Dermis microvascular lymphatic vessel endothelial cell (primary cell): Measurements from ENCODE around the gene ANO3. TPM values are rescaled to one million over a fixed set of nuclear protein-coding genes. Genes with fewer than 3 reads are reported as not detected.

ENCODE experiments used
- DNase-seq, 2 donors: peaks; one replicate each; pipeline versions ENCODE4 v3.0.0 to v3.0.0-alpha.2; 2010; ENCODE audit warnings: low read depth in 2 of 2
- total RNA-seq: library from RNA; depleted of rRNA; stranded (reverse); fragments of >200 nt; gene quantifications from 2 replicates; pipeline ENCODE4 v1.2.1, GENCODE V29; 2014

ANO3 gene
- total RNA-seq, 1 donor from 2014 or later, result not detected

GRCh38 chr11:26483108-26483507 lies 151.2 kb downstream of the ANO3 start:
- no peak for DNase-seq

- DNase-seq, result no peak
Measured at GRCh38 chr11:26490546-26490945, 158.6 kb downstream of the ANO3 start.

- DNase-seq, result no peak
Measured at GRCh38 chr11:26493616-26494015, 161.7 kb downstream of the ANO3 start.

- no peak for DNase-seq
Measured at GRCh38 chr11:26507229-26507628, 175.3 kb downstream of the ANO3 start.

- no peak for DNase-seq
Measured at GRCh38 chr11:26510164-26510563, 178.2 kb downstream of the ANO3 start.

GRCh38 chr11:26510756-26511155 lies 178.8 kb downstream of the ANO3 start:
- no peak for DNase-seq

- DNase-seq, result no peak
Measured at GRCh38 chr11:26512196-26512595, 180.3 kb downstream of the ANO3 start.

GRCh38 chr11:26519469-26519868 lies 187.5 kb downstream of the ANO3 start:
- no peak for DNase-seq

GRCh38 chr11:26522912-26523610 lies 191.1 kb downstream of the ANO3 start:
- no peak for DNase-seq

GRCh38 chr11:26527685-26528084 lies 195.8 kb downstream of the ANO3 start:
- DNase-seq, result no peak

GRCh38 chr11:26537341-26537740 lies 205.4 kb downstream of the ANO3 start:
- no peak for DNase-seq

- DNase-seq, result no peak
Measured at GRCh38 chr11:26539517-26539916, 207.6 kb downstream of the ANO3 start.

GRCh38 chr11:26541870-26542269 lies 209.9 kb downstream of the ANO3 start:
- no peak for DNase-seq

- DNase-seq, result no peak
Measured at GRCh38 chr11:26549176-26549575, 217.2 kb downstream of the ANO3 start.

- DNase-seq, result no peak
Measured at GRCh38 chr11:26550022-26550421, 218.1 kb downstream of the ANO3 start.

GRCh38 chr11:26551186-26551801 lies 219.4 kb downstream of the ANO3 start:
- no peak for DNase-seq

GRCh38 chr11:26553182-26553581 lies 221.3 kb downstream of the ANO3 start:
- no peak for DNase-seq

GRCh38 chr11:26554455-26554854 lies 222.5 kb downstream of the ANO3 start:
- DNase-seq, result no peak

- no peak for DNase-seq
Measured at GRCh38 chr11:26556582-26556981, 224.7 kb downstream of the ANO3 start.

GRCh38 chr11:26557666-26558065 lies 225.7 kb downstream of the ANO3 start:
- DNase-seq, result no peak

- DNase-seq, result no peak
Measured at GRCh38 chr11:26558190-26558589, 226.3 kb downstream of the ANO3 start.

- no peak for DNase-seq
Measured at GRCh38 chr11:26569646-26570045, 237.7 kb downstream of the ANO3 start.

GRCh38 chr11:26571861-26572654 lies 240.1 kb downstream of the ANO3 start, which contains the start of gene MUC15:
Gene MUC15 (minus strand): TSS chr11:26572263. CDS start chr11:26567094, 5,169 bp downstream.
- no peak for DNase-seq
